Mammary epithelial cell (primary cell): ENCODE results near the gene AGL.
"Not testable (repeated sequence)": the region's sequence is repeated elsewhere in the genome, so short reads cannot be mapped to it uniquely, and the experiment has no call there.

Experiments used
- EZH2 ChIP-seq: IDR thresholded peaks from 2 replicates; pipeline ENCODE4 v1.6.1; 2012; ENCODE audit warnings: low read length, inconsistent platforms, borderline replicate concordance
- TF ChIP-seq, protein P1 (sequence below), 2 donors: IDR thresholded peaks in 1 of 2; conservative IDR thresholded peaks in 1 of 2; 2 replicates each; pipeline ENCODE4 v1.5.1; 2011 to 2012; ENCODE audit warnings: inconsistent platforms in 2 of 2, low read length in 2 of 2, mild to moderate bottlenecking in 2 of 2, control low read depth in 1 of 2, low read depth in 1 of 2; ENCODE audit not compliant: insufficient read depth in 1 of 2; ENCODE audit errors: extremely low read depth in 1 of 2

DNA sequence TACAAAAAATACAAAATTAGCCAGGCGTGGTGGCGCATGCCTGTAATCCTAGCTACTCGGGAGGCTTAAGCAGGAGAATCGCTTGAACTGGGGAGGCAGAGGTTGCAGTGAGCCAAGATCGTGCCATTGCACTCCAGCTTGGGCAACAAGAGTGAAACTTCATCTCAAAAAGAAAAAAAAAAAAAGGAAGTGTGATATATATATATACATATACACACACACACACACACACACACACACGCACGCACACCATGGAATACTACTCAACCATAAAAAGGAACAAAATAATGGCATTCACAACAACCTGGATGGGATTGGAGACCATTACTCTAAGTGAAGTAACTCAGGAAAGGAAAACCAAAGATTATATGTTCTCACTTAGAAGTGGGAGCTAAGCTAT is 16.2 kb upstream of the AGL start:
- TF ChIP-seq, protein P1, sequence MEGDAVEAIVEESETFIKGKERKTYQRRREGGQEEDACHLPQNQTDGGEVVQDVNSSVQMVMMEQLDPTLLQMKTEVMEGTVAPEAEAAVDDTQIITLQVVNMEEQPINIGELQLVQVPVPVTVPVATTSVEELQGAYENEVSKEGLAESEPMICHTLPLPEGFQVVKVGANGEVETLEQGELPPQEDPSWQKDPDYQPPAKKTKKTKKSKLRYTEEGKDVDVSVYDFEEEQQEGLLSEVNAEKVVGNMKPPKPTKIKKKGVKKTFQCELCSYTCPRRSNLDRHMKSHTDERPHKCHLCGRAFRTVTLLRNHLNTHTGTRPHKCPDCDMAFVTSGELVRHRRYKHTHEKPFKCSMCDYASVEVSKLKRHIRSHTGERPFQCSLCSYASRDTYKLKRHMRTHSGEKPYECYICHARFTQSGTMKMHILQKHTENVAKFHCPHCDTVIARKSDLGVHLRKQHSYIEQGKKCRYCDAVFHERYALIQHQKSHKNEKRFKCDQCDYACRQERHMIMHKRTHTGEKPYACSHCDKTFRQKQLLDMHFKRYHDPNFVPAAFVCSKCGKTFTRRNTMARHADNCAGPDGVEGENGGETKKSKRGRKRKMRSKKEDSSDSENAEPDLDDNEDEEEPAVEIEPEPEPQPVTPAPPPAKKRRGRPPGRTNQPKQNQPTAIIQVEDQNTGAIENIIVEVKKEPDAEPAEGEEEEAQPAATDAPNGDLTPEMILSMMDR (conservative IDR thresholded peaks at IDR 0.05 in 1 of 2, IDR thresholded peaks at IDR 0.05 in 1 of 2; ENCODE audit: extremely low read depth in 1 of 2, insufficient read depth in 1 of 2, low read depth in 1 of 2, low read length in 2 of 2): not testable (repeated sequence)
- not testable (repeated sequence) for TF ChIP-seq EZH2
